Fibroblast of lung (primary cell): ENCODE results near the gene GGCX. TPM values are rescaled to one million over a fixed set of nuclear protein-coding genes. Genes with fewer than 3 reads are reported as not detected.

ENCODE experiments used
- DNase-seq, 2 donors: peaks; one replicate each; pipeline versions ENCODE4 v3.0.0 to v3.0.0-alpha.2; 2010; ENCODE audit warnings: low read depth in 2 of 2
- H2AFZ ChIP-seq: 2 replicates; pipeline ENCODE4 v1.5.1; 2012; ENCODE audit warnings: low read length, control low read depth, inconsistent platforms
- H3K27ac ChIP-seq: 2 replicates; pipeline ENCODE4 v1.5.1; 2011; ENCODE audit warnings: low read length, control low read depth; ENCODE audit not compliant: insufficient read depth
- H3K27me3 ChIP-seq: 2 replicates; pipeline ENCODE4 v1.5.1; 2011; ENCODE audit warnings: mild to moderate bottlenecking, low read length; ENCODE audit not compliant: control insufficient read depth, insufficient read depth
- H3K36me3 ChIP-seq: 2 replicates; pipeline ENCODE4 v1.5.1; 2011; ENCODE audit warnings: low read length; ENCODE audit not compliant: control insufficient read depth, insufficient read depth
- H3K4me1 ChIP-seq: 2 replicates; pipeline ENCODE4 v1.5.1; 2011; ENCODE audit warnings: low read length; ENCODE audit not compliant: control insufficient read depth, insufficient read depth; ENCODE audit errors: extremely low read depth
- H3K4me2 ChIP-seq: 2 replicates; pipeline ENCODE4 v1.5.1; 2011; ENCODE audit warnings: low read length, control low read depth; ENCODE audit not compliant: insufficient read depth; ENCODE audit errors: extremely low read depth
- H3K4me3 ChIP-seq, 4 experiments: fragments of 200-600 bp in 1 of 4; sonication (generic) in 1 of 4; replicated peaks in 1 of 4; 2 replicates each; pipeline ENCODE4 v1.5.1; 2011 to 2016; ENCODE audit warnings: low read length in 4 of 4, low read depth in 3 of 4, mild to moderate bottlenecking in 3 of 4, control low read depth in 2 of 4, inconsistent platforms in 1 of 4, mixed read lengths in 1 of 4; ENCODE audit not compliant: insufficient read depth in 1 of 4; ENCODE audit errors: control extremely low read depth in 1 of 4
- H3K79me2 ChIP-seq: 2 replicates; pipeline ENCODE4 v1.5.1; 2012; ENCODE audit warnings: mild to moderate bottlenecking, low read length, inconsistent platforms; ENCODE audit not compliant: control insufficient read depth, insufficient read depth
- H3K9ac ChIP-seq: 2 replicates; pipeline ENCODE4 v1.5.1; 2011; ENCODE audit warnings: mild to moderate bottlenecking, low read length, control low read depth; ENCODE audit not compliant: insufficient read depth
- H3K9me3 ChIP-seq: 2 replicates; pipeline ENCODE4 v1.5.1; 2012; ENCODE audit warnings: low read depth, low read length; ENCODE audit not compliant: control insufficient read depth, insufficient read depth
- H4K20me1 ChIP-seq: 2 replicates; pipeline ENCODE4 v1.5.1; 2011; ENCODE audit warnings: low read length; ENCODE audit not compliant: control insufficient read depth, insufficient read depth; ENCODE audit errors: extremely low read depth
- EZH2 ChIP-seq: IDR thresholded peaks from 2 replicates; pipeline ENCODE4 v1.5.1; 2012; ENCODE audit warnings: low read length, control low read depth, mild to moderate bottlenecking; ENCODE audit errors: missing control alignments
- polyA plus RNA-seq, 2 donors: library from polyadenylated mRNA; depleted of rRNA in 1 of 2; stranded (reverse) in 1 of 2; unstranded in 1 of 2; fragments of >200 nt; gene quantifications; 2 replicates each; pipeline ENCODE4 v1.2.1, GENCODE V29; 2011 to 2012; ENCODE audit warnings: missing spikeins in 1 of 2
- total RNA-seq: library from RNA; depleted of rRNA; stranded (reverse); fragments of >200 nt; gene quantifications from 2 replicates; pipeline ENCODE4 v1.2.1, GENCODE V29; 2014
- TF ChIP-seq, protein P1 (sequence below), 2 donors: IDR thresholded peaks in 1 of 2; conservative IDR thresholded peaks in 1 of 2; 1 replicate in 1 of 2; 2 replicates in 1 of 2; pipeline ENCODE4 v1.5.1; 2011 to 2012; ENCODE audit warnings: low read length in 2 of 2, control low read depth in 1 of 2, inconsistent platforms in 1 of 2, low read depth in 1 of 2, mild to moderate bottlenecking in 1 of 2

GGCX gene
- total and polyA plus RNA-seq, 2 donors (not counting 1 experiment from before 2014, with no cell fraction given) = 34.4 to 46.1 TPM

DNA sequence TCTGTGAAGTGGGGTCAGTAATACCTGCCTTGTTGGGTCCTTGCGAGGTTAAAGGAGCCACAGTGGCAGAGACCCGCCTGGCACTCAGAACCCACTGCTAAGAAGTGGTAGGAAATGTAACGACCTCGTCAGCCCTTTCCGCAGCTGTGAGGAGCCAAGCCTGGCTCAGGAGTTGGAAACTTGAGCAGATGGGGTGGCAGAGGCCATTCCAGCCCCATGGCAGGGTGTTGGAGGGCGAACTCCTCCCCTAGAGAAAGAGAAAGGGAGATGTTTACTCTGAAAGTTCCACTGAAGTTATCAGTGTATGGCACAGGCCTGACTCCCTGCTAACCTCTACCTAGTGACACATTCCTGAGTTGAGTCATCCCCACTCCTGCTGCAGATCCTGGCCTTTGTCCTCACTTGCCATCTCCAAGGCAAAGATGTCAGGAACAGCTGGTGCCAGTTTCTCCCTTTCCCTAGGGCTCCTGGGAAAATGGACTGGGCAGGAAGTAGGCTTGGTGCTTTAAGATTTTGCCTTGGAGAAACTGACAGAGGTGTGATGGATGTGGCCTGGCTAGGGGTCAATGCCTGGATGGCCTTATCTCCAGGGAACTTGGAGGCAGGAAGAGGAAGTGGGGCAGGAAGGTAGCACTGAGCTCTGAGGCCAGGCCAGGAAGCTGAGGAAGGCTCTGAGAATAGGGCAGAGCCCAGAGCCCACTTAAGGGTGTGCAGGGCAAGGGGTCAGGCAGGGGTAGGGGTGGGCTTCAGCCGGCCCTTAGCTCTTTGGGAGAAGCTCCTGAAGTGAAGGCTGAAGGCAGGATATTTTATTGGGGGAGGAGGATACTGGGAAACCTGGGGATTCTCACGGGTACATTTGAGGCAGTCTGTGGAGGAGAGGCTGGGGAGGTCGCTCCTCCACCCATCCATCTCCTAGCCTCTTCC is 23.8 kb upstream of the GGCX start:
- peak overlapping the region; percentile 75 for H3K9ac ChIP-seq
- peaks cover 23% of the 10 kb centered on the region for H3K4me1 ChIP-seq
- peaks cover 1% of the 10 kb centered on the region for H3K79me2 ChIP-seq
- H3K4me2 ChIP-seq = peak overlapping the region; percentile 89
- peak overlapping the region; percentile 53 to 70 (median 58) for H3K4me3 ChIP-seq
- H2AFZ ChIP-seq = peak overlapping the region; percentile 16
- no peaks in the 10 kb centered on the region for H3K36me3 ChIP-seq
- peak; percentile 61 to 65 for DNase-seq
- H3K27me3 ChIP-seq = no peaks in the 10 kb centered on the region
- no peaks in the 10 kb centered on the region for H3K9me3 ChIP-seq
- TF ChIP-seq EZH2 = no peak
- TF ChIP-seq, protein P1, sequence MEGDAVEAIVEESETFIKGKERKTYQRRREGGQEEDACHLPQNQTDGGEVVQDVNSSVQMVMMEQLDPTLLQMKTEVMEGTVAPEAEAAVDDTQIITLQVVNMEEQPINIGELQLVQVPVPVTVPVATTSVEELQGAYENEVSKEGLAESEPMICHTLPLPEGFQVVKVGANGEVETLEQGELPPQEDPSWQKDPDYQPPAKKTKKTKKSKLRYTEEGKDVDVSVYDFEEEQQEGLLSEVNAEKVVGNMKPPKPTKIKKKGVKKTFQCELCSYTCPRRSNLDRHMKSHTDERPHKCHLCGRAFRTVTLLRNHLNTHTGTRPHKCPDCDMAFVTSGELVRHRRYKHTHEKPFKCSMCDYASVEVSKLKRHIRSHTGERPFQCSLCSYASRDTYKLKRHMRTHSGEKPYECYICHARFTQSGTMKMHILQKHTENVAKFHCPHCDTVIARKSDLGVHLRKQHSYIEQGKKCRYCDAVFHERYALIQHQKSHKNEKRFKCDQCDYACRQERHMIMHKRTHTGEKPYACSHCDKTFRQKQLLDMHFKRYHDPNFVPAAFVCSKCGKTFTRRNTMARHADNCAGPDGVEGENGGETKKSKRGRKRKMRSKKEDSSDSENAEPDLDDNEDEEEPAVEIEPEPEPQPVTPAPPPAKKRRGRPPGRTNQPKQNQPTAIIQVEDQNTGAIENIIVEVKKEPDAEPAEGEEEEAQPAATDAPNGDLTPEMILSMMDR (conservative IDR thresholded peaks at IDR 0.05 in 1 of 2, IDR thresholded peaks at IDR 0.05 in 1 of 2; ENCODE audit: low read depth in 1 of 2, low read length in 2 of 2) = no peak
- H4K20me1 ChIP-seq = no peaks in the 10 kb centered on the region
- H3K27ac ChIP-seq = peak overlapping the region; percentile 88

DNA sequence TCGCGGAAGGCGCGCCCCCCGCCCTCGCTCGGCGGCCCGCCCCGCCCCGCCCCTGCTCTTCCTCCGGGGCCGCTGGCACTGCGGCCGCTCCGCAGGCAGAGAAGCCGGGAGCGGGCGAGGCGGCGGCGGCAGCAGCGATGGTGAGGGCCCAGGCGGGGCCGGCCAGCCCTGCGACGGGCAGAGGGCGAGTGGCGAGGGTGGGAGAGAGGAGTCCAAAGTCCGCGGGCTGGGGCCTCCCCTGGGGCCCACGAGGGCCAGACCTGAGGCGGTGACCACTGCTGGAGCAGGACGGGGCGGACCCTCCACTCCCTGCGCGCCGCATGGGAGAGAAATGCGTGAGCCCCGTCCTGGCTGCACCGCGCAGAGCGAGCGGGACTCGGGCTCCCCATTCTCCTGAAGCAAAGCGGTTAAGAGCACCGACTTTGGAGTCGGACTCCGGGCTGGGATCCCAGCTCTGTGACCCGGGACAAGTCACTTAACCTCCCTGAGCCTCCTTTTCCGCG is 23.1 kb upstream of the GGCX start, which contains the start of gene VAMP5:
VAMP5 (plus strand) TSS at position 78 of the 503 bp plus-strand sequence; CDS start at position 138, 60 bp downstream.
- Histone ChIP-seq H4K20me1 (no peaks in the 10 kb centered on the region), H3K27me3 (no peaks in the 10 kb centered on the region), H3K9me3 (no peaks in the 10 kb centered on the region), H3K79me2 (peaks cover 1% of the 10 kb centered on the region), H3K9ac (peak within 1 kb of the TSS; percentile 75), H3K36me3 (no peaks in the 10 kb centered on the region), H3K27ac (peak within 1 kb of the TSS; percentile 88), H3K4me2 (peak within 1 kb of the TSS; percentile 89), H3K4me1 (peaks cover 26% of the 10 kb centered on the region), H3K4me3 (peak within 1 kb of the TSS; percentile 53 to 70 (median 58)), H2AFZ (peak within 1 kb of the TSS; percentile 16)
- peak in 1 of 2 donors; percentile 32 for DNase-seq
- TF ChIP-seq, protein P1 (conservative IDR thresholded peaks at IDR 0.05 in 1 of 2, IDR thresholded peaks at IDR 0.05 in 1 of 2; ENCODE audit: low read depth in 1 of 2, low read length in 2 of 2) = no peak

DNA sequence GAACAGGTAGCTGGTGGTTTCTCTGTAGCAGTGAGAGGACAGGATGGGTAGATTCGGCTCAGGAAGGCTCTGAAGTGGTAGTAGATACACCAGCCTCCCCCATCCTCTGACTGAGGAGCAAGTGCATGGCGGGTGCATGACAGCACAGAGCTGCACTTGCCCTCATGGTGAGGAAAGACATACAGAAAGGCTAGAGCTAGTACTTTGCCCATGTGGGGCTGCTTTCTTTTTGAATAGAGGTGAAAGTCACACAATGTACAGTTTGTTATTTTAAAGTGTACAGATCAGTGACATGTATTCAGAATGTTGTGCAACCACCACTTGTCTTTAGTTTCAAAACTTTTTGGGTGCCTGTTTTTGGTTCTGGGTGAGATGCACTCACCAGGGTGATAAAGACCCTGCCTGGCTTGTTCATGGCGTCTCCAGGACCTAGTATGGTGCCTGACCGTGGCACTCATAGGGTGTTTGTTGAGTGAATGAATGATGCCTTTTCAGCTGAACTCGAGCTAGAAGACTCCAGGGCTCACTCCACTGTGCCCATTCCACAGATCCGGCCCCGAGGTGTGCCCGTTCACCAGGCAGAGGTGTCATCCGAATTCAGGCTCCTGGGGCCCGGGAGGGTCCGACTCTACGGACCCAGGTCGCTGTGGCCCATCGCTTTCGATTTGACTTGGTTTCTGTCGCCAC is 22.5 kb upstream of the GGCX start:
- H2AFZ ChIP-seq = no peak overlapping the region
- no peaks in the 10 kb centered on the region for H3K9me3 ChIP-seq
- peak overlapping the region; percentile 10 to 70 (median 53) for H3K4me3 ChIP-seq
- peak overlapping the region; percentile 20 for H3K4me2 ChIP-seq
- H3K9ac ChIP-seq = peak overlapping the region; percentile 75
- no peaks in the 10 kb centered on the region for H3K79me2 ChIP-seq
- DNase-seq = peak in 1 of 2 donors; percentile 14
- no peaks in the 10 kb centered on the region for H3K27me3 ChIP-seq
- no peak for TF ChIP-seq EZH2
- TF ChIP-seq, protein P1 (conservative IDR thresholded peaks at IDR 0.05 in 1 of 2, IDR thresholded peaks at IDR 0.05 in 1 of 2; ENCODE audit: low read depth in 1 of 2, low read length in 2 of 2) = no peak
- H3K27ac ChIP-seq = peak overlapping the region; percentile 8
- H3K36me3 ChIP-seq = no peaks in the 10 kb centered on the region
- H4K20me1 ChIP-seq = no peaks in the 10 kb centered on the region
- peaks cover 31% of the 10 kb centered on the region for H3K4me1 ChIP-seq
